Activated CD4-positive, alpha-beta T cell treated with anti-CD3 and anti-CD28 coated beads, Interleukin-10, Interleukin-2, amounts not matched to agents 100 ng/mL and 50 ng/mL, durations not matched to agents 16 hours and 8 hours (primary cell): ENCODE data around the gene APBB2.
"Not testable (repeated sequence)": the region's sequence is repeated elsewhere in the genome, so short reads cannot be mapped to it uniquely, and the experiment has no call there.

Experiments used
- DNase-seq: peaks from one replicate; pipeline ENCODE4 v3.0.0-alpha.2; 2020

APBB2 gene

GRCh38 chr4:41006141-41006540 is 208.2 kb downstream of the APBB2 start:
- DNase-seq, result no peak

GRCh38 chr4:41002309-41002708 is 212.0 kb downstream of the APBB2 start:
- DNase-seq, result no peak

- no peak for DNase-seq
Measured at GRCh38 chr4:41000356-41000755, 214.0 kb downstream of the APBB2 start.

GRCh38 chr4:40998675-40999358 is 215.5 kb downstream of the APBB2 start:
- no peak for DNase-seq

- no peak for DNase-seq
Measured at GRCh38 chr4:40995850-40996249, 218.5 kb downstream of the APBB2 start.

- DNase-seq, result not testable (repeated sequence)
Measured at GRCh38 chr4:40994321-40994720, 220.0 kb downstream of the APBB2 start.

- DNase-seq, result not testable (repeated sequence)
Measured at GRCh38 chr4:40993296-40993693, 221.0 kb downstream of the APBB2 start.

- DNase-seq, result peak; percentile 39
Measured at GRCh38 chr4:40992472-40993295, 221.7 kb downstream of the APBB2 start.

GRCh38 chr4:40991908-40992307 is 222.4 kb downstream of the APBB2 start:
- DNase-seq, result no peak

GRCh38 chr4:40990899-40991265 is 223.5 kb downstream of the APBB2 start:
- no peak for DNase-seq

GRCh38 chr4:40990236-40990898 is 224.0 kb downstream of the APBB2 start:
- DNase-seq, result peak; percentile 38

GRCh38 chr4:40987151-40987550 is 227.2 kb downstream of the APBB2 start:
- DNase-seq, result no peak

- DNase-seq, result no peak
Measured at GRCh38 chr4:40986375-40986774, 228.0 kb downstream of the APBB2 start.

- no peak for DNase-seq
Measured at GRCh38 chr4:40984051-40984450, 230.3 kb downstream of the APBB2 start.

- DNase-seq, result no peak
Measured at GRCh38 chr4:40980318-40980883, 233.9 kb downstream of the APBB2 start.

GRCh38 chr4:40978548-40978947 is 235.8 kb downstream of the APBB2 start:
- no peak for DNase-seq

GRCh38 chr4:40976343-40976742 is 238.0 kb downstream of the APBB2 start:
- peak; percentile 32 for DNase-seq

GRCh38 chr4:40972722-40973121 is 241.6 kb downstream of the APBB2 start:
- DNase-seq, result no peak

- no peak for DNase-seq
Measured at GRCh38 chr4:40971338-40971737, 243.0 kb downstream of the APBB2 start.

- no peak for DNase-seq
Measured at GRCh38 chr4:40969501-40969900, 244.8 kb downstream of the APBB2 start.

GRCh38 chr4:40967550-40967949 is 246.8 kb downstream of the APBB2 start:
- DNase-seq, result no peak

GRCh38 chr4:40966091-40966490 is 248.3 kb downstream of the APBB2 start:
- DNase-seq, result no peak

- no peak for DNase-seq
Measured at GRCh38 chr4:40963897-40964478, 250.4 kb downstream of the APBB2 start.
